WTC11 (cell line): ENCODE data around the gene EIF4G2. TPM values are rescaled to one million over a fixed set of nuclear protein-coding genes. Genes with fewer than 3 reads are reported as not detected.

ENCODE experiments used
- ATAC-seq: fragments of 200-7000 bp; cut with Tn5 transposase; 2 replicates; pipeline ENCODE4 v1.10.0; 2021; ENCODE audit warnings: mild to moderate bottlenecking, moderate library complexity
- CTCF ChIA-PET: fragments of 300-600 bp; sonication (Branson Sonifier 250); formaldehyde crosslinking; loops from one replicate; lab custom pipeline; 2021; ENCODE audit warnings: antibody characterized with exemption; lab: Charles Lee
- POLR2A ChIA-PET: fragments of 350-600 bp; sonication (Branson Sonifier 250); formaldehyde crosslinking; loops from one replicate; lab custom pipeline; 2021; ENCODE audit warnings: antibody characterized with exemption; lab: Charles Lee
- DNase-seq: peaks from one replicate; pipeline ENCODE4 v3.0.0; 2021; ENCODE audit warnings: low spot score
- H3K27ac Mint-ChIP-seq: 2 replicates; pipeline ENCODE4 v1.8.0; 2021; ENCODE audit warnings: mixed read lengths
- H3K27me3 Mint-ChIP-seq: 2 replicates; pipeline ENCODE4 v1.8.0; 2021; ENCODE audit warnings: low read depth, mild to moderate bottlenecking, moderate library complexity, mixed read lengths
- H3K36me3 Mint-ChIP-seq: 2 replicates; pipeline ENCODE4 v1.8.0; 2021; ENCODE audit warnings: mixed read lengths
- H3K4me1 Mint-ChIP-seq: 2 replicates; pipeline ENCODE4 v1.8.0; 2022; ENCODE audit warnings: mixed read lengths
- H3K4me3 Mint-ChIP-seq: 2 replicates; pipeline ENCODE4 v1.8.0; 2021; ENCODE audit warnings: mild to moderate bottlenecking, moderate library complexity, mixed read lengths
- H3K9me3 Mint-ChIP-seq: 2 replicates; pipeline ENCODE4 v1.8.0; 2021; ENCODE audit warnings: mixed read lengths
- AR ChIP-seq: fragments of 250-450 bp; sonication (Bioruptor Pico); IDR thresholded peaks from 2 replicates; pipeline ENCODE4 v1.9.0; 2021; ENCODE audit warnings: mild to moderate bottlenecking
- ARID4B ChIP-seq: sonication (generic); formaldehyde crosslinking; IDR thresholded peaks from 2 replicates; pipeline ENCODE4 v1.8.0; 2023; ENCODE audit warnings: missing genetic modification reagents, mild to moderate bottlenecking, borderline replicate concordance
- CDX4 ChIP-seq: fragments of 250-450 bp; sonication (Bioruptor Pico); IDR thresholded peaks from 2 replicates; pipeline ENCODE4 v1.9.0; 2021; ENCODE audit warnings: moderate library complexity, mild to moderate bottlenecking, inconsistent platforms, borderline replicate concordance
- CREB1 ChIP-seq: sonication (generic); formaldehyde crosslinking; IDR thresholded peaks from 2 replicates; pipeline ENCODE4 v1.8.0; 2023; ENCODE audit warnings: mild to moderate bottlenecking, missing genetic modification reagents
- CREM ChIP-seq: sonication (generic); formaldehyde crosslinking; IDR thresholded peaks from 2 replicates; pipeline ENCODE4 v1.8.1; 2022; ENCODE audit warnings: mild to moderate bottlenecking, missing genetic modification reagents, moderate library complexity
- FOXJ3 ChIP-seq: sonication (generic); formaldehyde crosslinking; IDR thresholded peaks from 2 replicates; pipeline ENCODE4 v1.9.0; 2021; ENCODE audit warnings: missing genetic modification reagents, mild to moderate bottlenecking, borderline replicate concordance
- FOXP1 ChIP-seq: sonication (generic); formaldehyde crosslinking; IDR thresholded peaks from 2 replicates; pipeline ENCODE4 v1.8.0; 2022; ENCODE audit warnings: missing genetic modification reagents, mild to moderate bottlenecking, moderate library complexity, borderline replicate concordance
- IRF2 ChIP-seq: sonication (generic); formaldehyde crosslinking; IDR thresholded peaks from 2 replicates; pipeline ENCODE4 v1.8.0; 2022; ENCODE audit warnings: low read depth, missing genetic modification reagents, borderline replicate concordance
- JAZF1 ChIP-seq: fragments of 250-450 bp; sonication (Bioruptor Pico); IDR thresholded peaks from 2 replicates; pipeline ENCODE4 v1.9.0; 2021; ENCODE audit warnings: moderate library complexity, mild to moderate bottlenecking, inconsistent platforms
- KAT7 ChIP-seq: sonication (generic); formaldehyde crosslinking; IDR thresholded peaks from 2 replicates; pipeline ENCODE4 v1.8.1; 2023; ENCODE audit warnings: missing genetic modification reagents, mild to moderate bottlenecking, borderline replicate concordance
- NFATC4 ChIP-seq: fragments of 250-450 bp; sonication (Bioruptor Pico); IDR thresholded peaks from 2 replicates; pipeline ENCODE4 v1.9.0; 2021; ENCODE audit warnings: mild to moderate bottlenecking
- NFYB ChIP-seq: sonication (generic); formaldehyde crosslinking; conservative IDR thresholded peaks from 2 replicates; pipeline ENCODE4 v1.8.0; 2022; ENCODE audit warnings: low read depth, missing genetic modification reagents
- NR3C1 ChIP-seq: sonication (generic); formaldehyde crosslinking; conservative IDR thresholded peaks from 2 replicates; pipeline ENCODE4 v1.8.1; 2023; ENCODE audit warnings: low read depth, mild to moderate bottlenecking, missing genetic modification reagents
- RORB ChIP-seq: fragments of 250-450 bp; sonication (Bioruptor Pico); IDR thresholded peaks from 2 replicates; pipeline ENCODE4 v1.9.0; 2021; ENCODE audit warnings: mild to moderate bottlenecking
- SMAD4 ChIP-seq: sonication (generic); formaldehyde crosslinking; IDR thresholded peaks from 2 replicates; pipeline ENCODE4 v1.8.0; 2022; ENCODE audit warnings: mild to moderate bottlenecking, missing genetic modification reagents
- SOX15 ChIP-seq: fragments of 250-450 bp; sonication (Bioruptor Pico); IDR thresholded peaks from 2 replicates; pipeline ENCODE4 v1.9.0; 2021; ENCODE audit warnings: mild to moderate bottlenecking
- USF2 ChIP-seq: sonication (generic); formaldehyde crosslinking; IDR thresholded peaks from 2 replicates; pipeline ENCODE4 v1.8.1; 2023; ENCODE audit warnings: mild to moderate bottlenecking, missing genetic modification reagents, moderate library complexity
- ZMAT4 ChIP-seq: fragments of 250-450 bp; sonication (Bioruptor Pico); IDR thresholded peaks from 2 replicates; pipeline ENCODE4 v1.9.0; 2021; ENCODE audit warnings: mild to moderate bottlenecking
- ZSCAN18 ChIP-seq: fragments of 250-450 bp; sonication (Bioruptor Pico); IDR thresholded peaks from 2 replicates; pipeline ENCODE4 v2.1.2; 2022; ENCODE audit warnings: mild to moderate bottlenecking, moderate library complexity
- total RNA-seq: library from RNA; stranded (reverse); gene quantifications from 3 replicates; pipeline ENCODE4 v1.2.3, GENCODE V29; 2021

EIF4G2 gene
- total RNA-seq, 1 experiment from 2014 or later, result 906 TPM

GRCh38 chr11:10777806-10778205 is 30.9 kb downstream of the EIF4G2 start:
- CTCF ChIA-PET, result no interaction called here
- Mint-ChIP-seq H3K4me3 (no peak overlapping the region), H3K27ac (no peak overlapping the region), H3K36me3 (peaks cover 49% of the 10 kb centered on the region), H3K27me3 (no peaks in the 10 kb centered on the region; the same call in 1 of the 2 replicates), H3K9me3 (no peaks in the 10 kb centered on the region), H3K4me1 (no peaks in the 10 kb centered on the region)
- POLR2A ChIA-PET, result no interaction called here
- DNase-seq, result no peak
- TF ChIP-seq KAT7 (CRISPR knock-in tag) (no peak), RORB (CRISPR knock-in tag) (no peak), NR3C1 (CRISPR knock-in tag) (no peak), JAZF1 (CRISPR knock-in tag) (no peak), FOXJ3 (no peak), IRF2 (CRISPR knock-in tag) (no peak), CREM (CRISPR knock-in tag) (no peak), USF2 (CRISPR knock-in tag) (no peak), NFATC4 (CRISPR knock-in tag) (no peak), SOX15 (CRISPR knock-in tag) (no peak), CDX4 (CRISPR knock-in tag) (no peak), ARID4B (CRISPR knock-in tag) (no peak), FOXP1 (CRISPR knock-in tag) (no peak), CREB1 (CRISPR knock-in tag) (no peak), SMAD4 (no peak), ZMAT4 (no peak), NFYB (CRISPR knock-in tag) (no peak), AR (CRISPR knock-in tag) (no peak), ZSCAN18 (no peak)
- no peak for ATAC-seq
